Daoy (cell line): ENCODE data around the gene CIDEA. TPM values are rescaled to one million over a fixed set of nuclear protein-coding genes. Genes with fewer than 3 reads are reported as not detected.
A peak's percentile ranks its signal among the peaks of the same experiment; 100 is the strongest.
"Not testable (repeated sequence)": the region's sequence is repeated elsewhere in the genome, so short reads cannot be mapped to it uniquely, and the experiment has no call there.

ENCODE experiments used
- DNase-seq: peaks from one replicate; pipeline ENCODE4 v3.0.0-alpha.2; 2015; ENCODE audit warnings: low read depth
- total RNA-seq: library from RNA; depleted of rRNA; stranded (reverse); fragments of >200 nt; shearing (Covaris generic); gene quantifications from 2 replicates; pipeline ENCODE4 v1.2.3, GENCODE V29; 2014

CIDEA gene
- total RNA-seq, 1 experiment from 2014 or later: not detected

- DNase-seq: peak; percentile 26
Observed at GRCh38 chr18:12239431-12239830, 14.7 kb upstream of the CIDEA start.

- DNase-seq: no peak
Observed at GRCh38 chr18:12242658-12243260, 11.4 kb upstream of the CIDEA start.

GRCh38 chr18:12243272-12243671 is 10.9 kb upstream of the CIDEA start:
- DNase-seq: not testable (repeated sequence)

- no peak for DNase-seq
Observed at GRCh38 chr18:12245793-12246135, 8.4 kb upstream of the CIDEA start.

GRCh38 chr18:12246849-12247808 is 7.0 kb upstream of the CIDEA start:
- peak; percentile 21 for DNase-seq

- no peak for DNase-seq
Observed at GRCh38 chr18:12247946-12248345, 6.2 kb upstream of the CIDEA start.

GRCh38 chr18:12248926-12249720 is 5.0 kb upstream of the CIDEA start:
- DNase-seq: no peak

- DNase-seq: no peak
Observed at GRCh38 chr18:12251311-12251710, 2.9 kb upstream of the CIDEA start.

- no peak for DNase-seq
Observed at GRCh38 chr18:12252061-12252460, 2.1 kb upstream of the CIDEA start.

- DNase-seq: no peak
Observed at GRCh38 chr18:12253027-12253426, 1.1 kb upstream of the CIDEA start.

- no peak for DNase-seq
Observed at GRCh38 chr18:12253663-12254135, 462 bp upstream of the CIDEA start.

- DNase-seq: no peak
Observed at GRCh38 chr18:12254820-12255511, 805 bp downstream of the CIDEA start.

GRCh38 chr18:12255626-12256026 is 1.5 kb downstream of the CIDEA start:
- DNase-seq: peak; percentile 39

GRCh38 chr18:12256951-12257350 is 2.8 kb downstream of the CIDEA start:
- DNase-seq: peak; percentile 22

GRCh38 chr18:12257996-12258718 is 4.0 kb downstream of the CIDEA start:
- no peak for DNase-seq

- DNase-seq: no peak
Observed at GRCh38 chr18:12258719-12259705, 4.9 kb downstream of the CIDEA start.

GRCh38 chr18:12262748-12263147 is 8.6 kb downstream of the CIDEA start:
- no peak for DNase-seq

GRCh38 chr18:12264864-12265263 is 10.7 kb downstream of the CIDEA start:
- no peak for DNase-seq

GRCh38 chr18:12271376-12272235 is 17.4 kb downstream of the CIDEA start:
- DNase-seq: peak; percentile 82
